Suprapubic skin (tissue), 4 donors: ENCODE data around the gene CDH1. TPM values are rescaled to one million over a fixed set of nuclear protein-coding genes. Genes with fewer than 3 reads are reported as not detected.

ENCODE experiments used
- DNase-seq, 2 donors: peaks; one replicate each; pipeline ENCODE4 v3.0.0-alpha.2; 2019; ENCODE audit warnings: low spot score in 2 of 2
- H3K27ac ChIP-seq: fragments of 200-600 bp; sonication (generic); one replicate; pipeline ENCODE4 v1.5.1; 2019
- H3K27me3 ChIP-seq: fragments of 200-600 bp; sonication (generic); one replicate; pipeline ENCODE4 v1.5.1; 2019
- H3K36me3 ChIP-seq: fragments of 200-600 bp; sonication (generic); one replicate; pipeline ENCODE4 v1.5.1; 2019
- H3K4me1 ChIP-seq: fragments of 200-600 bp; sonication (generic); one replicate; pipeline ENCODE4 v1.5.1; 2019
- H3K4me3 ChIP-seq: fragments of 200-600 bp; sonication (generic); one replicate; pipeline ENCODE4 v1.5.1; 2019; ENCODE audit warnings: mild to moderate bottlenecking
- H3K9me3 ChIP-seq: fragments of 200-600 bp; sonication (generic); one replicate; pipeline ENCODE4 v1.5.1; 2019
- CTCF ChIP-seq, 2 donors: fragments of 200-600 bp in 1 of 2; fragments of 450-650 bp in 1 of 2; sonication (generic) in 1 of 2; IDR thresholded peaks; one replicate each; pipeline ENCODE4 v1.5.1; 2016 to 2019; ENCODE audit warnings: antibody characterized with exemption in 2 of 2, mild to moderate bottlenecking in 1 of 2, moderate library complexity in 1 of 2
- EP300 ChIP-seq: sonication (generic); formaldehyde crosslinking; IDR thresholded peaks from one replicate; pipeline ENCODE4 v1.6.1; 2017; ENCODE audit warnings: antibody characterized with exemption
- POLR2A ChIP-seq, 2 donors: fragments of 450-650 bp; IDR thresholded peaks; one replicate each; pipeline ENCODE4 v1.6.1; 2017; ENCODE audit warnings: antibody characterized with exemption in 2 of 2, mild to moderate bottlenecking in 2 of 2, moderate library complexity in 2 of 2
- POLR2AphosphoS5 ChIP-seq, 3 donors: sonication (generic); formaldehyde crosslinking; IDR thresholded peaks; one replicate each; pipeline ENCODE4 v1.6.1; 2017; ENCODE audit warnings: antibody characterized with exemption in 3 of 3
- WGBS: methylation state at CpG from one replicate; pipeline ENCODE4 v1.1.5; 2018; 5-methylcytosine and 5-hydroxymethylcytosine counted together
- total RNA-seq, 4 donors: library from RNA; depleted of rRNA; stranded (reverse); fragments of >200 nt; gene quantifications; one replicate each; pipeline ENCODE4 v1.1.0, GENCODE V29; 2016

The CDH1 gene
- total RNA-seq, 4 donors from 2014 or later = 175 to 248 (median 223) TPM

GRCh38 chr16:68762996-68763756 is 26.1 kb downstream of the CDH1 start:
- Histone ChIP-seq H3K4me3 (no peak overlapping the region), H3K27me3 (peaks cover 6% of the 10 kb centered on the region), H3K4me1 (peaks cover 35% of the 10 kb centered on the region), H3K36me3 (no peaks in the 10 kb centered on the region), H3K27ac (peak overlapping the region; percentile 51), H3K9me3 (no peaks in the 10 kb centered on the region)
- no peak for DNase-seq
- WGBS = 28% methylated on average over 6 of the region's 6 CpGs
- TF ChIP-seq POLR2A (IDR thresholded peaks at IDR 0.05) (no peak), CTCF (IDR thresholded peaks at IDR 0.05) (no peak), POLR2AphosphoS5 (IDR thresholded peaks at IDR 0.05) (no peak), EP300 (no peak)

- Histone ChIP-seq H3K9me3 (no peaks in the 10 kb centered on the region), H3K4me1 (peaks cover 35% of the 10 kb centered on the region), H3K27me3 (peaks cover 6% of the 10 kb centered on the region), H3K36me3 (no peaks in the 10 kb centered on the region), H3K27ac (peak overlapping the region; percentile 47), H3K4me3 (no peak overlapping the region)
- no peak for DNase-seq
- 57% methylated on average over 8 of the region's 8 CpGs for WGBS
- no peak for TF ChIP-seq EP300
- no peak for TF ChIP-seq POLR2AphosphoS5 (IDR thresholded peaks at IDR 0.05)
- TF ChIP-seq CTCF (IDR thresholded peaks at IDR 0.05) = no peak
- TF ChIP-seq POLR2A (IDR thresholded peaks at IDR 0.05) = no peak
Observed at GRCh38 chr16:68764862-68765261, 27.8 kb downstream of the CDH1 start.

GRCh38 chr16:68767581-68767980 is 30.5 kb downstream of the CDH1 start:
- WGBS = 66% methylated on average over 1 of the region's 1 CpG
- Histone ChIP-seq H3K27ac (no peak overlapping the region), H3K9me3 (no peaks in the 10 kb centered on the region), H3K36me3 (no peaks in the 10 kb centered on the region), H3K27me3 (no peaks in the 10 kb centered on the region), H3K4me3 (no peak overlapping the region), H3K4me1 (peaks cover 14% of the 10 kb centered on the region)
- no peak for DNase-seq
- TF ChIP-seq POLR2AphosphoS5 (IDR thresholded peaks at IDR 0.05) (no peak), CTCF (IDR thresholded peaks at IDR 0.05) (no peak), POLR2A (IDR thresholded peaks at IDR 0.05) (no peak), EP300 (no peak)

- Histone ChIP-seq H3K27me3 (no peaks in the 10 kb centered on the region), H3K36me3 (no peaks in the 10 kb centered on the region), H3K4me1 (peaks cover 11% of the 10 kb centered on the region), H3K9me3 (no peaks in the 10 kb centered on the region), H3K4me3 (no peak overlapping the region), H3K27ac (no peak overlapping the region)
- WGBS = 78% methylated on average over 7 of the region's 7 CpGs
- no peak for DNase-seq
- TF ChIP-seq POLR2A (IDR thresholded peaks at IDR 0.05) = no peak
- no peak for TF ChIP-seq EP300
- no peak for TF ChIP-seq CTCF (IDR thresholded peaks at IDR 0.05)
- no peak for TF ChIP-seq POLR2AphosphoS5 (IDR thresholded peaks at IDR 0.05)
Observed at GRCh38 chr16:68768175-68768574, 31.1 kb downstream of the CDH1 start.

GRCh38 chr16:68768771-68769170 is 31.7 kb downstream of the CDH1 start:
- H3K27ac ChIP-seq = no peak overlapping the region
- no peak for DNase-seq
- 67% methylated on average over 2 of the region's 2 CpGs for WGBS
- H3K4me1 ChIP-seq = peaks cover 5% of the 10 kb centered on the region
- no peaks in the 10 kb centered on the region for H3K36me3 ChIP-seq
- H3K27me3 ChIP-seq = no peaks in the 10 kb centered on the region
- TF ChIP-seq POLR2AphosphoS5 (IDR thresholded peaks at IDR 0.05) (no peak), POLR2A (IDR thresholded peaks at IDR 0.05) (no peak), EP300 (no peak), CTCF (IDR thresholded peaks at IDR 0.05) (no peak)
- H3K9me3 ChIP-seq = no peaks in the 10 kb centered on the region
- no peak overlapping the region for H3K4me3 ChIP-seq
